BLaER1 treated with 17β-estradiol and CSF1 and Interleukin-3, amounts not matched to agents 10 nM and 100 nM (cell line): Measurements from ENCODE around the gene BICD2.

Experiments used
- H3K27ac ChIP-seq, 11 experiments: shearing (Covaris generic); formaldehyde crosslinking; 2 replicates each; pipeline ENCODE4 v1.8.1; 2022
- H3K27me3 ChIP-seq, 11 experiments: shearing (Covaris generic); formaldehyde crosslinking; 2 replicates each; pipeline ENCODE4 v1.8.1; 2022
- H3K36me3 ChIP-seq, 11 experiments: shearing (Covaris generic); formaldehyde crosslinking; 2 replicates each; pipeline ENCODE4 v1.8.1; 2022
- H3K4me1 ChIP-seq, 10 experiments: shearing (Covaris generic); formaldehyde crosslinking; 2 replicates each; pipeline ENCODE4 v1.8.1; 2022
- H3K4me2 ChIP-seq, 11 experiments: shearing (Covaris generic); formaldehyde crosslinking; 2 replicates each; pipeline ENCODE4 v1.8.1; 2022
- H3K4me3 ChIP-seq, 10 experiments: shearing (Covaris generic); formaldehyde crosslinking; 2 replicates each; pipeline ENCODE4 v1.8.1; 2022
- H3K9ac ChIP-seq, 11 experiments: shearing (Covaris generic); formaldehyde crosslinking; 2 replicates each; pipeline ENCODE4 v1.8.1; 2022
- H3K9me3 ChIP-seq, 11 experiments: shearing (Covaris generic); formaldehyde crosslinking; replicated peaks in 1 of 11; 2 replicates each; pipeline ENCODE4 v1.8.1; 2022
- H4K20me1 ChIP-seq, 11 experiments: shearing (Covaris generic); formaldehyde crosslinking; 2 replicates each; pipeline ENCODE4 v1.8.1; 2022
- Cebpa-rat ChIP-seq, 11 experiments: shearing (Covaris generic); IDR thresholded peaks; 2 replicates each; pipeline ENCODE4 v1.8.1; 2022

The BICD2 gene

GRCh38 chr9:92707530-92707929, 57.1 kb downstream of the BICD2 start:
- Histone ChIP-seq H3K27me3 (no peaks in the 10 kb centered on the region), H3K4me2 (no peak overlapping the region), H3K9ac (no peak overlapping the region), H3K4me1 (peaks cover 6 to 14% (median 10%) of the 10 kb centered on the region in 10 experiments; a peak in 18 of 20 replicates), H3K36me3 (peaks cover 55 to 91% (median 73%) of the 10 kb centered on the region in 11 experiments), H3K9me3 (peaks cover 0 to 13% (median 0%) of the 10 kb centered on the region in 11 experiments; a peak in 5 of 22 replicates), H3K4me3 (no peak overlapping the region), H4K20me1 (peaks cover 0 to 31% (median 12%) of the 10 kb centered on the region in 11 experiments; a peak in 12 of 22 replicates), H3K27ac (no peak overlapping the region)
- TF ChIP-seq Cebpa-rat (IDR thresholded peaks at IDR 0.05) = no peak

DNA sequence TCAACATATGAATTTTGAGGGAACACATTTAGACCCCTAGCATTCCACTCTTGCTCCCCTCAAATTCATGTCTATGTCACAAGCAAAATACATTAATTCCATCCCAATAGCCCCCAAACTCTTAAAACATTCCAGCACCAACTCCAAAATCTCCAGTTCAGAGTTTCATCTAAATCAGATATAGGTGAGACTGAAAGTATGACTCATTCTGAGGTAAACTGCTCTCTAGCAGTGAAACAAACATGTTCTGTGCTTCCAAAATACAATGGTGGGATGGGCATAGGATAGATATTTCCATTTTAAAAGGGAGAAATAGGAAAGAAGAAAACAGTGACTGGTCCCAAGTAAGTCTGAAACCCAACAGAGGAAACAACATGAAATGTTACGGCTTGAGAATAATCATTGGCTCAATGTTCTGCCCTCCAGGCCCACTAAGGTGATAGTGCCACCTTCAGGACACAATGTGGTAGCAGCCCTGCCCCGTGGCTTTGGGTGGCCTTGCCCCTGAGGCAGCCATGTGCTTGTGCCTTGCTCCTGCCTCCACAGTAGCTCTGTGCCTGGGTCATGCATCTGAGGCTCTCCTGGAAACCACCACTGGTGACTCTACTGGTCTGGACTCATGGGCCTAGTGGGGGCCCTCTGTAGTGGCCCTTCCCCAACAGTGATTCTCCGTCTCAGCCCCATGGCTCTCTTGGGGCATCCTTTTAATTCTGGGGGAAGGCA, 58.3 kb downstream of the BICD2 start:
- no peaks in the 10 kb centered on the region for H3K27me3 ChIP-seq
- H3K4me3 ChIP-seq = no peak overlapping the region
- peaks cover 0 to 3% (median 0%) of the 10 kb centered on the region in 10 experiments; a peak in 8 of 20 replicates for H3K4me1 ChIP-seq
- H4K20me1 ChIP-seq = peaks cover 0 to 22% (median 6%) of the 10 kb centered on the region in 11 experiments; a peak in 8 of 22 replicates
- H3K4me2 ChIP-seq = no peak overlapping the region
- no peak for TF ChIP-seq Cebpa-rat (IDR thresholded peaks at IDR 0.05)
- H3K36me3 ChIP-seq = peaks cover 47 to 86% (median 63%) of the 10 kb centered on the region in 11 experiments
- H3K27ac ChIP-seq = no peak overlapping the region
- H3K9me3 ChIP-seq = peaks cover 0 to 13% (median 0%) of the 10 kb centered on the region in 11 experiments; a peak in 5 of 22 replicates
- no peak overlapping the region for H3K9ac ChIP-seq

DNA sequence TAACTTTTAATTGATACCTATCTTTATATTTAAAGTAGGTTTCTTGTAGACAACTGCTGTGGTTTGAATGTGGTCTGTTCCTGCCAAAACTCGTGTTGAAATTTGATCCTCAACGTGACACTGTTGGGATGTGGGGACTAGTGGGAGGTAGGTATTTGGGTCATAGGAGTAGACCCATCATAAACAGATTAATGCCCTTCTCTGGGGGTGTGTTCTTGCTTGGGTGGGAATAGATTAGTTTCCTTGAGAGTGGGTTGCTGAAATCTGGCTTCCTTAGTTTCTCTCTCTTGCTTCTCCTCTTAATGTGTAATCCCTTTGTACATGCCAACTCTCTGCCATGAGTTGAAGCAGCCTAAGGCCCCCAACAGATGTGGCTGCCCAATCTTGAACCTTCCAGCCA, 60.1 kb downstream of the BICD2 start:
- Histone ChIP-seq H4K20me1 (peaks cover 0 to 4% (median 0%) of the 10 kb centered on the region in 11 experiments; a peak in 1 of 22 replicates), H3K36me3 (peaks cover 32 to 75% (median 45%) of the 10 kb centered on the region in 11 experiments), H3K27ac (no peak overlapping the region), H3K4me1 (no peaks in the 10 kb centered on the region), H3K9ac (no peak overlapping the region), H3K4me2 (no peak overlapping the region), H3K27me3 (no peaks in the 10 kb centered on the region), H3K9me3 (peaks cover 2 to 21% (median 12%) of the 10 kb centered on the region in 11 experiments; a peak in 20 of 22 replicates), H3K4me3 (no peak overlapping the region)
- TF ChIP-seq Cebpa-rat (IDR thresholded peaks at IDR 0.05) = no peak

DNA sequence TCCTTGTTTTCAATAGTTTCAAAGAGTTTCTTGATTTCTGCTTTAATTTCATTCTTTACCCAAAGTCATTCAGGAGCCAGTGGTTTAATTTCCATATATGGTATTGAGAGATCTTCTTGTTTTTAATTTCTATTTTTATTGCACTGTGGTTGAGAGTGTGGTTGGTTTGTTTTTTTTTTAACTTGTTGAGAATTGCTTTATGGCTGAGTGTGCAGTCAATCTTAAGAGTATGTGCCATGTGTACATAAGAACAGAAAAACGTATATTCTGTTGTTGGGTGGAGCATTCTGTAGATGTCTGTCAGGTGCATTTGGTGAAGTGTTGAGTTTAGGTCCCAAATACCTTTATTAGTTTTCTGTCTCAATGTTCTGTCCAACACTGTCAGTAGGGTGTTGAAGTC, 68.0 kb downstream of the BICD2 start:
- Histone ChIP-seq H3K4me1 (peaks cover 0 to 12% (median 9%) of the 10 kb centered on the region in 10 experiments; a peak in 11 of 20 replicates), H3K4me2 (peak overlapping the region in 6 of 11 experiments; percentile 8 to 53 (median 31); a peak in 7 of 22 replicates), H3K36me3 (peaks cover 14 to 39% (median 25%) of the 10 kb centered on the region in 11 experiments; a peak in 21 of 22 replicates), H3K9me3 (peaks cover 75 to 87% (median 82%) of the 10 kb centered on the region in 11 experiments), H3K27ac (no peak overlapping the region), H3K27me3 (no peaks in the 10 kb centered on the region), H3K9ac (no peak overlapping the region), H4K20me1 (no peaks in the 10 kb centered on the region), H3K4me3 (peak overlapping the region in 1 of 10 experiments; percentile 1; a peak in 2 of 20 replicates)
- TF ChIP-seq Cebpa-rat (IDR thresholded peaks at IDR 0.05) = no peak

DNA sequence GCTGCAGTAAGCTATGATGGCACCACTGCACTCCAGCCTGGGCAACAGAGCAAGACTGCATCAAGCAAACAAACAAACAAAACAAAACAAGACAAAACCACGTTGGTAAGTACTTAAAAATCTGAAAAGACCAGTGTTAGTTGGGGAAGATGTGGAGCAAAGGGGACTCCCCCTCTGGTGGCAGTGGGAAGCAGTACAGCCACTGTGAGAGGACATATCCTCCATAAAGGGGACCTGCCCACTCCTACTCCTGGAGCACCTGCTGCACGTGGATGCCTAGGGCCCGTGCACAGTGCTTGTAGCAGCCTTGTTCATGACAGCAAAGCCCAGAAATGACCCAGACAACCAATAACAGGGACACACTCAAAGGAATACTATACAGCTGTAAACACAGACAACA, 77.7 kb downstream of the BICD2 start:
- TF ChIP-seq Cebpa-rat (IDR thresholded peaks at IDR 0.05) = no peak
- Histone ChIP-seq H4K20me1 (no peaks in the 10 kb centered on the region), H3K36me3 (no peaks in the 10 kb centered on the region), H3K4me2 (no peak overlapping the region), H3K4me1 (peaks cover 0 to 7% (median 2%) of the 10 kb centered on the region in 10 experiments; a peak in 8 of 20 replicates), H3K9ac (no peak overlapping the region), H3K4me3 (no peak overlapping the region), H3K27me3 (no peaks in the 10 kb centered on the region), H3K27ac (no peak overlapping the region), H3K9me3 (peaks cover 17 to 25% (median 22%) of the 10 kb centered on the region in 11 experiments)

- Histone ChIP-seq H3K4me2 (0 out of 22 replicates have a peak overlapping the region, but pooled peaks of 1 of the 11 experiments have one; percentile 10), H3K27ac (no peak overlapping the region)
These were observed 79.6 kb downstream of the BICD2 start for GRCh38 chr9:92685022-92685421.

DNA sequence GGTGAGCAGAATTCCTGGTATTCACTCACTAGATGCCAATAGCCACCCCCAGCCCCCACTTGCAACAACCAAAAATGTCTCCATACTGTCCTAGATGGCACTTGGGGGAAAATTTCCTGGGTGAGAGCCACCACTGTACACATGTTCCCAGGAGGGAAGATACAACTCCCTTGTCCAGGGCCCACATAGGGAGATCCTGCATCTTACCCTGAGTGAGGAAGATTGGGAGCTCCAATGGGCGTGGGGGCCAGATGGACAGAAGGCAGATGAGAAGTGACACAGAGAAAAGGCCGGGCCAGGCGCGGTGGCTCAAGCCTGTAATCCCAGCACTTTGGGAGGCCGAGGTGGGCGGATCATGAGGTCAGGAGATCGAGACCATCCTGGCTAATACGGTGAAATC, 82.4 kb downstream of the BICD2 start:
- no peak overlapping the region for H3K9ac ChIP-seq
- H3K27me3 ChIP-seq = no peaks in the 10 kb centered on the region
- no peaks in the 10 kb centered on the region; a peak in 1 of 22 replicates for H3K9me3 ChIP-seq
- peaks cover 15 to 26% (median 21%) of the 10 kb centered on the region in 10 experiments for H3K4me1 ChIP-seq
- H4K20me1 ChIP-seq = peaks cover 0 to 11% (median 0%) of the 10 kb centered on the region in 11 experiments; a peak in 1 of 22 replicates
- H3K4me2 ChIP-seq = peak overlapping the region in 1 of 11 experiments; percentile 28; a peak in 1 of 22 replicates
- no peak overlapping the region for H3K27ac ChIP-seq
- no peak overlapping the region for H3K4me3 ChIP-seq
- TF ChIP-seq Cebpa-rat (IDR thresholded peaks at IDR 0.05) = no peak
- H3K36me3 ChIP-seq = no peaks in the 10 kb centered on the region

More at GRCh38 chr9:92685022-92685421, 79.6 kb downstream of the BICD2 start:
- Histone ChIP-seq H3K36me3 (no peaks in the 10 kb centered on the region), H3K4me3 (no peak overlapping the region), H3K9me3 (peaks cover 0 to 6% (median 3%) of the 10 kb centered on the region in 11 experiments; a peak in 11 of 22 replicates), H4K20me1 (peaks cover 0 to 7% (median 0%) of the 10 kb centered on the region in 11 experiments; a peak in 1 of 22 replicates), H3K27me3 (no peaks in the 10 kb centered on the region), H3K9ac (no peak overlapping the region), H3K4me1 (peaks cover 14 to 26% (median 20%) of the 10 kb centered on the region in 10 experiments)
- no peak for TF ChIP-seq Cebpa-rat (IDR thresholded peaks at IDR 0.05)

- H3K4me1 ChIP-seq = peaks cover 15 to 37% (median 25%) of the 10 kb centered on the region in 10 experiments
- no peaks in the 10 kb centered on the region for H3K27me3 ChIP-seq
- 0 out of 22 replicates have a peak, but pooled peaks cover 0 to 6% (median 0%) of the 10 kb centered on the region in 11 experiments for H3K9me3 ChIP-seq
- H3K36me3 ChIP-seq = no peaks in the 10 kb centered on the region
- H3K4me3 ChIP-seq = no peak overlapping the region
- peaks cover 0 to 11% (median 0%) of the 10 kb centered on the region in 11 experiments; a peak in 1 of 22 replicates for H4K20me1 ChIP-seq
- peak overlapping the region; percentile 21 to 72 (median 48); a peak in 21 of 22 replicates for H3K4me2 ChIP-seq
- no peak for TF ChIP-seq Cebpa-rat (IDR thresholded peaks at IDR 0.05)
- no peak overlapping the region for H3K9ac ChIP-seq
- peak overlapping the region in 3 of 11 experiments; percentile 6 to 23 (median 12); a peak in 2 of 22 replicates for H3K27ac ChIP-seq
These were observed 84.2 kb downstream of the BICD2 start for GRCh38 chr9:92680166-92681119.
